GM12878 (cell line): ENCODE results near the gene SYNCRIP. TPM values are rescaled to one million over a fixed set of nuclear protein-coding genes. Genes with fewer than 3 reads are reported as not detected.

Experiments used
- ATAC-seq: fragments of 200-7000 bp; cut with Tn5 transposase; 3 replicates; pipeline ENCODE4 v1.9.1; 2020; ENCODE audit warnings: mild to moderate bottlenecking, moderate library complexity
- BruUV-seq: library from RNA; stranded (reverse); fragments of 400-500 nt; replicated peaks from 2 replicates; lab custom pipeline; 2021; lab: Mats Ljungman, UMichigan
- CTCF ChIA-PET: fragments of 300-600 bp; sonication (Branson Sonifier 250); formaldehyde crosslinking; extraction: SDS; loops from one replicate; lab custom pipeline; 2021; ENCODE audit warnings: inconsistent platforms; lab: Yijun Ruan, JAX
- POLR2A ChIA-PET: fragments of 350-600 bp; formaldehyde crosslinking; extraction: SDS; loops from one replicate; lab custom pipeline; 2021; ENCODE audit warnings: inconsistent platforms; lab: Charles Lee
- RAD21 ChIA-PET: fragments of 300-600 bp; sonication (Branson Sonifier 250); formaldehyde crosslinking; loops from one replicate; lab custom pipeline; 2023; ENCODE audit warnings: antibody characterized with exemption; ENCODE audit not compliant: unreplicated experiment; lab: Charles Lee
- SMC1A ChIA-PET: fragments of 300-600 bp; sonication (Branson Sonifier 250); formaldehyde crosslinking; loops from one replicate; lab custom pipeline; 2023; ENCODE audit not compliant: unreplicated experiment, uncharacterized antibody; lab: Charles Lee
- DNase-seq: peaks from one replicate; pipeline ENCODE4 v3.0.0-alpha.2; 2011; ENCODE audit warnings: low read depth, low spot score
- FAIRE-seq: peaks from 3 replicates; lab custom pipeline; 2011; peaks lifted over from hg19 to GRCh38; lab: Jason Lieb, UNC
- H2AFZ ChIP-seq: 2 replicates; pipeline ENCODE4 v1.6.0; 2011; ENCODE audit warnings: low read depth, low read length, control low read depth; ENCODE audit not compliant: control insufficient read depth
- H3K27ac ChIP-seq: 2 replicates; pipeline ENCODE4 v1.5.1; 2011; ENCODE audit warnings: control low read depth; ENCODE audit not compliant: control insufficient read depth, insufficient read depth
- H3K27me3 ChIP-seq, 2 experiments: replicated peaks in 1 of 2; 2 replicates each; pipeline versions ENCODE4 v1.6.0 to v1.6.1; 2011; ENCODE audit warnings: low read length in 1 of 2; ENCODE audit not compliant: control insufficient read depth in 2 of 2, insufficient read depth in 2 of 2
- H3K36me3 ChIP-seq, 2 experiments: 2 replicates each; pipeline ENCODE4 v1.5.1; 2011; ENCODE audit warnings: low read length in 1 of 2; ENCODE audit not compliant: control insufficient read depth in 2 of 2, insufficient read depth in 2 of 2
- H3K4me1 ChIP-seq: 2 replicates; pipeline ENCODE4 v1.6.1; 2011; ENCODE audit warnings: mild to moderate bottlenecking, low read length, moderate library complexity, mixed read lengths; ENCODE audit not compliant: control insufficient read depth, insufficient read depth
- H3K4me2 ChIP-seq: 2 replicates; pipeline ENCODE4 v1.6.0; 2011; ENCODE audit warnings: control low read depth; ENCODE audit not compliant: control insufficient read depth, insufficient read depth
- H3K4me3 ChIP-seq: fragments of 200-600 bp; sonication (generic); 2 replicates; pipeline ENCODE4 v1.5.1; 2016
- H3K79me2 ChIP-seq: 2 replicates; pipeline ENCODE4 v1.6.0; 2011; ENCODE audit warnings: low read length; ENCODE audit not compliant: control insufficient read depth, insufficient read depth
- H3K9ac ChIP-seq: 2 replicates; pipeline ENCODE4 v1.8.0; 2011; ENCODE audit warnings: low read length, control low read depth, mixed read lengths; ENCODE audit not compliant: control insufficient read depth, insufficient read depth
- H3K9me3 ChIP-seq: replicated peaks from 3 replicates; pipeline ENCODE4 v1.5.1; 2011; ENCODE audit warnings: mild to moderate bottlenecking, low read length; ENCODE audit not compliant: control insufficient read depth, insufficient read depth
- H4K20me1 ChIP-seq: 2 replicates; pipeline ENCODE4 v1.6.0; 2011; ENCODE audit not compliant: control insufficient read depth, insufficient read depth
- CBX3 ChIP-seq: fragments of 200-600 bp; sonication (generic); IDR thresholded peaks from 2 replicates; pipeline ENCODE4 v1.6.1; 2016; ENCODE audit warnings: low read depth, borderline replicate concordance
- KAT2A ChIP-seq: conservative IDR thresholded peaks from 2 replicates; pipeline ENCODE4 v1.6.1; 2011; ENCODE audit warnings: low read depth, low read length; ENCODE audit not compliant: control insufficient read depth
- MEF2B ChIP-seq: fragments of 450-650 bp; IDR thresholded peaks from 2 replicates; pipeline ENCODE4 v1.6.1; 2018; ENCODE audit warnings: mild to moderate bottlenecking, moderate library complexity; ENCODE audit not compliant: partially characterized antibody, poor library complexity, severe bottlenecking
- MXI1 ChIP-seq: fragments of 150-350 bp; IDR thresholded peaks from 2 replicates; pipeline ENCODE4 v1.6.1; 2011; ENCODE audit warnings: low read depth, mild to moderate bottlenecking, inconsistent platforms, low read length, improper control_type of control experiment
- POLR2AphosphoS5 ChIP-seq: IDR thresholded peaks from 2 replicates; pipeline ENCODE4 v1.6.1; 2011; ENCODE audit warnings: mild to moderate bottlenecking, low read length, inconsistent platforms
- ZNF622 ChIP-seq: fragments of 450-650 bp; IDR thresholded peaks from 2 replicates; pipeline ENCODE4 v1.6.1; 2017; ENCODE audit warnings: mild to moderate bottlenecking, inconsistent platforms
- WGBS: methylation state at CpG from one replicate; pipeline ENCODE4 v1.1.6; 2016; ENCODE audit warnings: low lambda C conversion rate; ENCODE audit not compliant: insufficient replicate concordance, insufficient coverage; ENCODE audit errors: missing lambda C conversion rate; 5-methylcytosine and 5-hydroxymethylcytosine counted together
- in situ Hi-C: fragments of 300-500 bp; cut with MboI; formaldehyde crosslinking; loops from 9 replicates; pipeline ENCODE4 v1.14.3; 2018; ENCODE audit warnings: mixed read lengths
- intact Hi-C: fragments of 100-400 bp; cut with micrococcal nuclease; formaldehyde crosslinking; loops from one replicate; pipeline ENCODE4 v1.14.2; 2022; ENCODE audit not compliant: unreplicated experiment
- polyA plus RNA-seq, 11 experiments: library from polyadenylated mRNA; depleted of rRNA in 4 of 11; unstranded in 6 of 11; stranded (reverse) in 5 of 11; fragments of >200 nt; fragmentation: Nextera tagmentation in 4 of 11; fragmentation: Illumina TruSeq in 1 of 11; extraction: Ambion mirVana in 4 of 11; extraction: Trizol in 1 of 11; gene quantifications; 1 replicate in 1 of 11; 2 replicates in 10 of 11; pipeline versions ENCODE4 v1.2.1 to v1.2.3, GENCODE V29; 2011 to 2016; ENCODE audit warnings: inconsistent platforms in 2 of 11, missing spikeins in 2 of 11, low read depth in 1 of 11
- total RNA-seq, 4 experiments: library from RNA; depleted of rRNA in 3 of 4; stranded (reverse); fragments of >200 nt in 3 of 4; fragmentation: Illumina TruSeq in 1 of 4; extraction: Trizol in 1 of 4; gene quantifications; 2 replicates each; pipeline versions ENCODE4 v1.2.1 to v1.2.3, GENCODE V29; 2013 to 2021

Gene SYNCRIP
- total and polyA plus RNA-seq, 10 of the 15 experiments (the other 5 are each of a cell fraction or from before 2014, with no cell fraction given): 28.4 to 255 (median 131) TPM

GRCh38 chr6:85637579-85637978 is 5.1 kb downstream of the SYNCRIP start:
- Histone ChIP-seq H3K9ac (no peak overlapping the region), H3K27ac (no peak overlapping the region), H3K9me3 (no peaks in the 10 kb centered on the region), H3K79me2 (peaks cover 93% of the 10 kb centered on the region), H3K4me3 (peak overlapping the region; percentile 31; the same call in 1 of the 2 replicates), H2AFZ (no peak overlapping the region), H3K4me2 (no peak overlapping the region), H3K27me3 (no peaks in the 10 kb centered on the region), H3K36me3 (peaks cover 9 to 48% of the 10 kb centered on the region in 2 experiments), H3K4me1 (no peaks in the 10 kb centered on the region), H4K20me1 (peaks cover 5% of the 10 kb centered on the region; the same call in 1 of the 2 replicates)
- CTCF ChIA-PET: interaction anchor here (3.4 kb wide), 1 partner anchor 39 kb away, joined by 41 read pairs; no protein-coding TSS in a partner anchor
- ATAC-seq (no peak), DNase-seq (no peak), FAIRE-seq (no peak)
- 70% methylated on average over 3 of the region's 3 CpGs for WGBS
- intact Hi-C loops (no loop called here), in situ Hi-C loops (loop anchor here (25.0 kb wide), 1 partner anchor 1525 kb away; the partner anchor contains the start of gene ZNF292)
- BruUV-seq: no TSS peak
- POLR2A ChIA-PET: interaction anchor here (10.8 kb wide), 1 partner anchor 39 kb away, joined by 192 read pairs; no protein-coding TSS in a partner anchor
- SMC1A ChIA-PET: interaction anchor here (4.0 to 4.6 kb wide), 3 partner anchors 27 to 42 kb away, joined by 17 to 103 read pairs (median 24); no protein-coding TSS in a partner anchor
- no peak for TF ChIP-seq CBX3
- TF ChIP-seq MEF2B: no peak
- no peak for TF ChIP-seq KAT2A
- no peak for TF ChIP-seq ZNF622
- no peak for TF ChIP-seq POLR2AphosphoS5
- TF ChIP-seq MXI1: no peak
- RAD21 ChIA-PET: interaction anchor here (8.3 kb wide), 1 partner anchor 39 kb away, joined by 125 read pairs; no protein-coding TSS in a partner anchor
